ENCODE data around the gene UNKL. TPM values are rescaled to one million over a fixed set of nuclear protein-coding genes. Genes with fewer than 3 reads are reported as not detected.

UNKL gene
- total and polyA plus RNA-seq, 2 experiments from 2014 or later = 6.1 to 13.0 TPM

DNA sequence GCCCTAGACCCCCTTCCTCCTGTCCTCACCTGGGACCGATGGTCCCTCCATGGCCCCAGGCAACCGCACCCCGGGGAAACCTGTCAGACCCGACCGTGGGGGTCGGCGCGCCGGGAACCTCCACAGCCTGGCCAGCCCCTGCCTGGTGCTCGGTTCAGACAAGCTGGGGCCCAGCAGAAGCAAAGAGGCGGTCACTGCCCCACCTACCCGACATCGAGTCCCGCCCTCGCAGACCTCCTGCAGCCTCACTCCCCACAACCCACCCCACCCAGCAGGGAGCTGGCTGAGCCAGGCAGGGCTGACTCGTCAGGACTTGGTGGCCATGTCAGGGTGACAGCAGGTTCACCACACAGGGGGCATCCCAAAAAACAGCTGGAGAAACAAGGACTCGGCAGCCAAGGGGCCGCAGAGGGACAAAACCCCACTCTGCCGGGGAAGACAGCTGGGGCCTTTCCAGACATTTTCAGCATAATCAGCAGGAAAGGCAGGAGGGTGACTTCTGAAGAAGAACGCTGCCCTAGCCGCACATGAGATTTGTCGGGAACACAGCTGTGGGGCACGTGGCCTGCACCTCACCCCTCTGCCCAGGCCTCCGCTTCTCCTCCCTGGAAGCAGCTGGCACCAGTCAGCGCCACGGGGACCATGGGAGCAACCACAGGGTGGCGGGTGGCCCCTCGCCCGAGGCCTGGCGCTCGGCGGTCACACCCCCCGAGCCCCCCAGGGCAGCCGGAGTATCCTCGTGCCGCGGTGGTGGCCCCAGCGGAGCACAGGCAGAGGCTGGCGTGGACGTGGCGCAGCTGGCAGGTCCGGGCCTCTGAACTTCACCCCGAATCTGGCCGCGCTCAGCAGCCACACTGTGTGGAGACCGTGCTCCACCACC is 39.8 kb downstream of the UNKL start:
- Histone ChIP-seq H3K9ac (no peak overlapping the region), H3K9me2 (ENCODE audit: insufficient read depth) (no peaks in the 10 kb centered on the region), H4K20me1 (ENCODE audit: insufficient read depth) (no peaks in the 10 kb centered on the region), H3K4me1 (ENCODE audit: insufficient read depth) (peaks cover 7% of the 10 kb centered on the region), H2AFZ (no peak overlapping the region), H3K27me3 (replicated peaks; ENCODE audit: insufficient read depth) (no peaks in the 10 kb centered on the region), H3K27ac (no peak overlapping the region), H3K36me3 (ENCODE audit: low read depth) (no peaks in the 10 kb centered on the region), H3K79me2 (ENCODE audit: insufficient read depth) (no peaks in the 10 kb centered on the region), H3K9me3 (ENCODE audit: low read depth) (no peaks in the 10 kb centered on the region), H3K4me3 (no peak overlapping the region), H3F3A (ENCODE audit: insufficient read depth) (no peaks in the 10 kb centered on the region), H3K4me2 (ENCODE audit: unreplicated experiment) (no peak overlapping the region)
- in situ Hi-C loops (cut with MboI) = no loop called here
- 91 to 93% methylated on average over 31 to 46 of the region's 46 CpGs for WGBS, 2 experiments (ENCODE audit: low coverage in 1 of 2, low lambda C conversion rate in 2 of 2, missing lambda C conversion rate in 2 of 2)
- no peak for DNase-seq
- TF ChIP-seq EZH2phosphoT487 (IDR thresholded peaks at IDR 0.05; ENCODE audit: insufficient read depth, low read depth) (no peak), EZH2 (IDR thresholded peaks at IDR 0.05; ENCODE audit: insufficient read depth, poor library complexity, severe bottlenecking) (no peak)

DNA sequence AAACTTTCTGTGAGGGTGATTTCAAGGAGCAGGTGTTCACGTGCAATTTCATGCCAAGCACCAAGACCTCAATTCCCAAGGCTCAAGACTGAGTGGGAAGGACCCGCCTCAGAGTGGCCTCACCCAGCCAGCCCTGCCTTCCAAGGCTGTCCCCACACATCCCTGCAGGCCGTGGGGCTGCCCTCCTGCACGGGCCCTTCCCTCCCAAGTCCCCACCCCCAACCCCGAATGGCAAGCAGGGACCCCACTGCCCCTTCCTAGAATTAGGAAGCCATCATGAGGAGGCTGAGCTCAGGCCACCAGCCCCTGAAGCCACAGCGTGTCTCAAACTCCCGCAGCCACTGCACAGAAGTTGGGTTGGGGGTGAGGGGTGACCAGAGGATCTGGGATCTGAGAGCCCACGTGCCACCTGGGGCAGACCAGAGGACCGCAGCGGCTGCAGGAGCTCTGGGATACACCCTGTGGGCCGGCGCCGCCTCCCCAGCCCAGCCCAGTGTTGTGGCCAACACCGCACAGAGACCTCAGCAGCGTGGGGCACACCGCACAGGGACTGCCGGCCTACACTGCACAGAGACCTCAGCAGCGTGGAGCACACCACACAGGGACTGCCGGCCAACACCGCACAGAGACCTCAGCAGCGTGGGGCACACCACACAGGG is 42.1 kb downstream of the UNKL start:
- no peaks in the 10 kb centered on the region for H3K79me2 ChIP-seq (ENCODE audit: insufficient read depth)
- no peak overlapping the region for H3K4me3 ChIP-seq
- in situ Hi-C loops (cut with MboI) = no loop called here
- DNase-seq = no peak
- no peak overlapping the region for H3K4me2 ChIP-seq (ENCODE audit: unreplicated experiment)
- H4K20me1 ChIP-seq (ENCODE audit: insufficient read depth) = no peaks in the 10 kb centered on the region
- H3K9ac ChIP-seq = no peak overlapping the region
- H3K9me3 ChIP-seq (ENCODE audit: low read depth) = no peaks in the 10 kb centered on the region
- H2AFZ ChIP-seq = no peak overlapping the region
- H3K27ac ChIP-seq = no peak overlapping the region
- H3K27me3 ChIP-seq (replicated peaks; ENCODE audit: insufficient read depth) = no peaks in the 10 kb centered on the region
- TF ChIP-seq EZH2 (IDR thresholded peaks at IDR 0.05; ENCODE audit: insufficient read depth, poor library complexity, severe bottlenecking) (no peak), EZH2phosphoT487 (IDR thresholded peaks at IDR 0.05; ENCODE audit: insufficient read depth, low read depth) (no peak)
- no peaks in the 10 kb centered on the region for H3F3A ChIP-seq (ENCODE audit: insufficient read depth)
- H3K4me1 ChIP-seq (ENCODE audit: insufficient read depth) = no peaks in the 10 kb centered on the region
- WGBS, 2 experiments (ENCODE audit: low coverage in 1 of 2, low lambda C conversion rate in 2 of 2, missing lambda C conversion rate in 2 of 2) = 97 to 98% methylated on average over 11 to 13 of the region's 21 CpGs
- H3K36me3 ChIP-seq (ENCODE audit: low read depth) = no peaks in the 10 kb centered on the region
- no peaks in the 10 kb centered on the region for H3K9me2 ChIP-seq (ENCODE audit: insufficient read depth)

DNA sequence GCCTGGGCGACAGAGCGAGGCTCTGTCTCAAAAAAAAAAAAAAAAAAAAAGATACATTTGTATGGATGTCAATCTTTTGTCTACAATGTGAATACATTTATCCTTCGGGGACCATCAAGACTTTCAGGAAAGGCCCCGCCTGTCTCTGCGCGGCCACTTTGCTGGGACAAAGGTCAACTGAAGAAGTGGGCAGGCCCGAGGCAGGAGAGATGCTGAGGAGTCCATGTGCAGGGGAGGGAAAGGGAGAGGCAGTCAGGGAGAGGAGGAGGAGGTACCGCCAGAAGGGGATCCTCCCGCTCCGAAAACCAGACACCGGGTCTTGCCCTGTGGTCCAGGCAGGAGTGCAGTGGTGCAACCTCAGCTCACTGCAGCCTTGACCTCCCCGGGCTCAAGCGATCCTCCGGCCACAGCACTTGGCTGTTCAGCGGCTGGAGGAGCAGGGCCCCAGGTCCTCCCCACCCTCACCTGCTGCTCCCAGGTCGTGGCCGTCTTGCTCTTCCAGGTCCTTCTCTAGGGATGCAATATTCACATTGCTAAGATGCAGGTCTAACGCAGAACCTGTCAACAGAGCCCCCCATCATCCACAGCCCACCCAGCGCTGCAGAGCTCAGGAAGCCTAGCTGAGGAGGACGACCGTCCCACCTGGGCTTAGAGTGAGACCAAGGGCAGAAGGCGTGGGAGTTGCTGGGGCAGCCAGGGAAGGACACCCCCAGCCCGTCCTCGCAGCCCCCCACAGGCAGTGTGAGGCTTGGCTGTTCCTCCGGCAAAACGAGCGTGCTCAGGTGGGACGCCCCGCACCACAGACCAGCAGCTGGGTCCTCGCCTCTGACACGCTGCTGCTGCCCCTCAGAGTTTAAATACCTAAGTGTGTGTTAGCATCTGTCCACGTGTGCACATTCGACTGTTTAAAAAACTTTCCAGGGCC is 43.2 kb downstream of the UNKL start:
- in situ Hi-C loops (cut with MboI) = no loop called here
- WGBS, 2 experiments (ENCODE audit: low coverage in 1 of 2, low lambda C conversion rate in 2 of 2, missing lambda C conversion rate in 2 of 2) = 91 to 97% methylated on average over 29 to 33 of the region's 33 CpGs
- Histone ChIP-seq H3K4me2 (ENCODE audit: unreplicated experiment) (no peak overlapping the region), H3K27ac (no peak overlapping the region), H2AFZ (no peak overlapping the region), H3K9ac (no peak overlapping the region), H3K4me1 (ENCODE audit: insufficient read depth) (no peaks in the 10 kb centered on the region), H3K9me2 (ENCODE audit: insufficient read depth) (no peaks in the 10 kb centered on the region), H3K4me3 (no peak overlapping the region), H4K20me1 (ENCODE audit: insufficient read depth) (no peaks in the 10 kb centered on the region), H3K27me3 (replicated peaks; ENCODE audit: insufficient read depth) (no peaks in the 10 kb centered on the region), H3K79me2 (ENCODE audit: insufficient read depth) (no peaks in the 10 kb centered on the region), H3K36me3 (ENCODE audit: low read depth) (no peaks in the 10 kb centered on the region), H3F3A (ENCODE audit: insufficient read depth) (no peaks in the 10 kb centered on the region), H3K9me3 (ENCODE audit: low read depth) (no peaks in the 10 kb centered on the region)
- DNase-seq = no peak
- no peak for TF ChIP-seq EZH2phosphoT487 (IDR thresholded peaks at IDR 0.05; ENCODE audit: insufficient read depth, low read depth)
- no peak for TF ChIP-seq EZH2 (IDR thresholded peaks at IDR 0.05; ENCODE audit: insufficient read depth, poor library complexity, severe bottlenecking)

Measured in GM23248 (cell line).